KOPT-K1 (cell line): ENCODE results near the gene MMRN2.

Source experiments
- H3K27ac ChIP-seq: fragments of 200-600 bp; sonication (generic); 2 replicates; pipeline ENCODE4 v1.5.1; 2016; ENCODE audit warnings: antibody characterized with exemption, mild to moderate bottlenecking, low read depth, low read length; ENCODE audit not compliant: poor library complexity, severe bottlenecking
- H3K36me3 ChIP-seq: fragments of 200-600 bp; sonication (generic); 2 replicates; pipeline ENCODE4 v1.5.1; 2017; ENCODE audit warnings: antibody characterized with exemption, mild to moderate bottlenecking, low read length, moderate library complexity; ENCODE audit not compliant: insufficient read depth
- H3K9me3 ChIP-seq: fragments of 200-600 bp; sonication (generic); 2 replicates; pipeline ENCODE4 v1.5.1; 2017; ENCODE audit warnings: antibody characterized with exemption, low read length, mild to moderate bottlenecking; ENCODE audit not compliant: insufficient read depth, poor library complexity, severe bottlenecking

Gene MMRN2

GRCh38 chr10:86963341-86963919 is 6.0 kb upstream of the MMRN2 start:
- Histone ChIP-seq H3K27ac (no peak overlapping the region), H3K9me3 (no peaks in the 10 kb centered on the region), H3K36me3 (no peaks in the 10 kb centered on the region)

- Histone ChIP-seq H3K36me3 (no peaks in the 10 kb centered on the region), H3K9me3 (no peaks in the 10 kb centered on the region), H3K27ac (no peak overlapping the region)
Observed at GRCh38 chr10:86962981-86963310, 5.5 kb upstream of the MMRN2 start.

- no peak overlapping the region for H3K27ac ChIP-seq
- no peaks in the 10 kb centered on the region for H3K9me3 ChIP-seq
- no peaks in the 10 kb centered on the region for H3K36me3 ChIP-seq
Observed at GRCh38 chr10:86962136-86962980, 4.9 kb upstream of the MMRN2 start.

GRCh38 chr10:86961481-86962091 is 4.2 kb upstream of the MMRN2 start:
- Histone ChIP-seq H3K27ac (no peak overlapping the region), H3K36me3 (no peaks in the 10 kb centered on the region), H3K9me3 (no peaks in the 10 kb centered on the region)

GRCh38 chr10:86960863-86961434 is 3.5 kb upstream of the MMRN2 start:
- no peak overlapping the region for H3K27ac ChIP-seq
- no peaks in the 10 kb centered on the region for H3K36me3 ChIP-seq
- H3K9me3 ChIP-seq, result no peaks in the 10 kb centered on the region

GRCh38 chr10:86960003-86960862 is 2.8 kb upstream of the MMRN2 start:
- Histone ChIP-seq H3K27ac (no peak overlapping the region), H3K9me3 (no peaks in the 10 kb centered on the region)

GRCh38 chr10:86959737-86960002 is 2.3 kb upstream of the MMRN2 start:
- Histone ChIP-seq H3K36me3 (no peaks in the 10 kb centered on the region), H3K27ac (no peak overlapping the region), H3K9me3 (no peaks in the 10 kb centered on the region)

More at GRCh38 chr10:86960003-86960862, 2.8 kb upstream of the MMRN2 start:
- no peaks in the 10 kb centered on the region for H3K36me3 ChIP-seq

GRCh38 chr10:86958901-86959736 is 1.7 kb upstream of the MMRN2 start:
- Histone ChIP-seq H3K36me3 (no peaks in the 10 kb centered on the region), H3K27ac (no peak overlapping the region), H3K9me3 (no peaks in the 10 kb centered on the region)

GRCh38 chr10:86958116-86958900 is 893 bp upstream of the MMRN2 start, which contains the start of gene SNCG:
Gene SNCG (plus strand): TSS chr10:86958599. CDS start chr10:86958698, 99 bp downstream.
- no peaks in the 10 kb centered on the region for H3K9me3 ChIP-seq
- no peak within 1 kb of the TSS for H3K27ac ChIP-seq
- H3K36me3 ChIP-seq, result no peaks in the 10 kb centered on the region

GRCh38 chr10:86956848-86957448 is 467 bp downstream of the MMRN2 start:
- Histone ChIP-seq H3K9me3 (peaks cover 11% of the 10 kb centered on the region), H3K27ac (no peak overlapping the region), H3K36me3 (no peaks in the 10 kb centered on the region)

GRCh38 chr10:86956195-86956847 is 1.1 kb downstream of the MMRN2 start:
- Histone ChIP-seq H3K9me3 (peaks cover 14% of the 10 kb centered on the region), H3K36me3 (no peaks in the 10 kb centered on the region)

GRCh38 chr10:86955501-86956194 is 1.8 kb downstream of the MMRN2 start:
- Histone ChIP-seq H3K27ac (no peak overlapping the region), H3K9me3 (peaks cover 14% of the 10 kb centered on the region), H3K36me3 (no peaks in the 10 kb centered on the region)

More at GRCh38 chr10:86956195-86956847, 1.1 kb downstream of the MMRN2 start:
- H3K27ac ChIP-seq, result no peak overlapping the region
